ENCODE results near the gene LGALS3. TPM values are rescaled to one million over a fixed set of nuclear protein-coding genes. Genes with fewer than 3 reads are reported as not detected.
"Not testable (repeated sequence)": the region's sequence is repeated elsewhere in the genome, so short reads cannot be mapped to it uniquely, and the experiment has no call there.

The LGALS3 gene
- total RNA-seq = 100 to 1,000 TPM; 448 to 713 (median 594) TPM

GRCh38 chr14:55129086-55129427 is at the start of gene LGALS3:
TSS of gene LGALS3 (plus strand) at chr14:55129252. CDS start at chr14:55137374, 8,122 bp downstream.
- no peaks in the 10 kb centered on the region for H3K27me3 ChIP-seq
- peak in 2 of 3 donors; percentile 9 to 63 for TF ChIP-seq POLR2AphosphoS5 (IDR thresholded peaks at IDR 0.05)
- TF ChIP-seq, protein P1, sequence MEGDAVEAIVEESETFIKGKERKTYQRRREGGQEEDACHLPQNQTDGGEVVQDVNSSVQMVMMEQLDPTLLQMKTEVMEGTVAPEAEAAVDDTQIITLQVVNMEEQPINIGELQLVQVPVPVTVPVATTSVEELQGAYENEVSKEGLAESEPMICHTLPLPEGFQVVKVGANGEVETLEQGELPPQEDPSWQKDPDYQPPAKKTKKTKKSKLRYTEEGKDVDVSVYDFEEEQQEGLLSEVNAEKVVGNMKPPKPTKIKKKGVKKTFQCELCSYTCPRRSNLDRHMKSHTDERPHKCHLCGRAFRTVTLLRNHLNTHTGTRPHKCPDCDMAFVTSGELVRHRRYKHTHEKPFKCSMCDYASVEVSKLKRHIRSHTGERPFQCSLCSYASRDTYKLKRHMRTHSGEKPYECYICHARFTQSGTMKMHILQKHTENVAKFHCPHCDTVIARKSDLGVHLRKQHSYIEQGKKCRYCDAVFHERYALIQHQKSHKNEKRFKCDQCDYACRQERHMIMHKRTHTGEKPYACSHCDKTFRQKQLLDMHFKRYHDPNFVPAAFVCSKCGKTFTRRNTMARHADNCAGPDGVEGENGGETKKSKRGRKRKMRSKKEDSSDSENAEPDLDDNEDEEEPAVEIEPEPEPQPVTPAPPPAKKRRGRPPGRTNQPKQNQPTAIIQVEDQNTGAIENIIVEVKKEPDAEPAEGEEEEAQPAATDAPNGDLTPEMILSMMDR (IDR thresholded peaks at IDR 0.05) = no peak
- TF ChIP-seq POLR2A (IDR thresholded peaks at IDR 0.05) = peak; percentile 38 to 94
- DNase-seq (ENCODE audit: low spot score in 2 of 2) = peak; percentile 86 to 88
- 0% methylated on average over 8 of the region's 50 CpGs for WGBS
- H3K4me3 ChIP-seq = peak within 1 kb of the TSS; percentile 87
- H3K9me3 ChIP-seq = no peaks in the 10 kb centered on the region
- peak within 1 kb of the TSS; percentile 100 for H3K27ac ChIP-seq
- peaks cover 79% of the 10 kb centered on the region for H3K4me1 ChIP-seq
- peaks cover 4% of the 10 kb centered on the region for H3K36me3 ChIP-seq

GRCh38 chr14:55079961-55080360 is 49.1 kb upstream of the LGALS3 start:
- not testable (repeated sequence) for DNase-seq (ENCODE audit: low spot score in 2 of 2); H3K27ac ChIP-seq; H3K9me3 ChIP-seq; H3K27me3 ChIP-seq; H3K36me3 ChIP-seq; H3K4me3 ChIP-seq
- H3K4me1 ChIP-seq = peaks cover 14% of the 10 kb centered on the region
- 88% methylated on average over 6 of the region's 6 CpGs for WGBS

GRCh38 chr14:55084401-55085059 is 44.5 kb upstream of the LGALS3 start:
- no peak for DNase-seq (ENCODE audit: low spot score in 2 of 2)
- Histone ChIP-seq H3K4me1 (peaks cover 12% of the 10 kb centered on the region), H3K36me3 (no peaks in the 10 kb centered on the region), H3K27me3 (no peaks in the 10 kb centered on the region), H3K27ac (peak overlapping the region; percentile 35), H3K4me3 (no peak overlapping the region), H3K9me3 (no peaks in the 10 kb centered on the region)
- TF ChIP-seq POLR2A (IDR thresholded peaks at IDR 0.05) = no peak
- TF ChIP-seq, protein P1 (IDR thresholded peaks at IDR 0.05) = no peak
- no peak for TF ChIP-seq POLR2AphosphoS5 (IDR thresholded peaks at IDR 0.05)
- no peak for TF ChIP-seq EP300 (IDR thresholded peaks at IDR 0.05)

GRCh38 chr14:55085060-55085660 is 43.9 kb upstream of the LGALS3 start:
- DNase-seq (ENCODE audit: low spot score in 2 of 2) = no peak
- H3K36me3 ChIP-seq = no peaks in the 10 kb centered on the region
- TF ChIP-seq, protein P1 (IDR thresholded peaks at IDR 0.05) = no peak
- TF ChIP-seq POLR2A (IDR thresholded peaks at IDR 0.05) = no peak
- H3K27ac ChIP-seq = peak overlapping the region; percentile 36
- no peak overlapping the region for H3K4me3 ChIP-seq
- peaks cover 12% of the 10 kb centered on the region for H3K4me1 ChIP-seq
- no peaks in the 10 kb centered on the region for H3K27me3 ChIP-seq
- WGBS = 71% methylated on average over 4 of the region's 4 CpGs
- H3K9me3 ChIP-seq = no peaks in the 10 kb centered on the region

- H3K4me3 ChIP-seq = no peak overlapping the region
Measured at GRCh38 chr14:55086938-55087337, 42.1 kb upstream of the LGALS3 start.

More at GRCh38 chr14:55086938-55087337, 42.1 kb upstream of the LGALS3 start:
- no peaks in the 10 kb centered on the region for H3K9me3 ChIP-seq
- 94% methylated on average over 9 of the region's 9 CpGs for WGBS
- H3K27ac ChIP-seq = no peak overlapping the region
- no peak for DNase-seq (ENCODE audit: low spot score in 2 of 2)
- H3K36me3 ChIP-seq = no peaks in the 10 kb centered on the region
- no peaks in the 10 kb centered on the region for H3K27me3 ChIP-seq
- H3K4me1 ChIP-seq = peaks cover 26% of the 10 kb centered on the region
- TF ChIP-seq, protein P1 (IDR thresholded peaks at IDR 0.05) = no peak
- no peak for TF ChIP-seq POLR2AphosphoS5 (IDR thresholded peaks at IDR 0.05)
- TF ChIP-seq EP300 (IDR thresholded peaks at IDR 0.05) = no peak
- TF ChIP-seq POLR2A (IDR thresholded peaks at IDR 0.05) = no peak
